HG02623 (cell line): Measurements from ENCODE around the gene TRIM22.
"Not testable (repeated sequence)": the region's sequence is repeated elsewhere in the genome, so short reads cannot be mapped to it uniquely, and the experiment has no call there.

Experiments
- ATAC-seq: cut with Tn5 transposase; IDR thresholded peaks from one replicate; pipeline ENCODE4 v1.9.1; 2021; ENCODE audit warnings: moderate library complexity; ENCODE audit not compliant: unreplicated experiment

The TRIM22 gene, protein sequence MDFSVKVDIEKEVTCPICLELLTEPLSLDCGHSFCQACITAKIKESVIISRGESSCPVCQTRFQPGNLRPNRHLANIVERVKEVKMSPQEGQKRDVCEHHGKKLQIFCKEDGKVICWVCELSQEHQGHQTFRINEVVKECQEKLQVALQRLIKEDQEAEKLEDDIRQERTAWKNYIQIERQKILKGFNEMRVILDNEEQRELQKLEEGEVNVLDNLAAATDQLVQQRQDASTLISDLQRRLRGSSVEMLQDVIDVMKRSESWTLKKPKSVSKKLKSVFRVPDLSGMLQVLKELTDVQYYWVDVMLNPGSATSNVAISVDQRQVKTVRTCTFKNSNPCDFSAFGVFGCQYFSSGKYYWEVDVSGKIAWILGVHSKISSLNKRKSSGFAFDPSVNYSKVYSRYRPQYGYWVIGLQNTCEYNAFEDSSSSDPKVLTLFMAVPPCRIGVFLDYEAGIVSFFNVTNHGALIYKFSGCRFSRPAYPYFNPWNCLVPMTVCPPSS

DNA sequence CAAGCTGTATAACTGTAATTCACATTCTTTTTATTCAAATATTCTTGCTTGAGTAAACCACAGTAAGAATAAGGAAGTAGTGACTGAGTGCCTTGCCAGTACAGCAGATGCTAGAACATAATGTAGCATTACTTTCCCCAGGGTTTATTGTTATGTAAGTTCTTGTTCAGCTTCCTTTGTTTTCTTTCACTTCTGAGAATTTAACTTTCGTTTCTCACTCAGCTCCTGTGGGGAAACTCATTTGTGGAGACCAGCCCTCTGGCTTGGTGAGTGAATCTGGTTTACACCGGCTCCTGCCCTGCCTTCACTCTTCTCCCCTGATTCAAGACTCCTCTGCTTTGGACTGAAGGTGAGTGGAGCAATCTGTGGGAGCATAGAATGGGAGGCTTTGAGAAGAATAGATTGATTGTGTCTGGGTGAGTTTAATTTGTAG is at the start of gene TRIM22:
Gene TRIM22, plus strand, starts transcription at position 240 of the 433 bp plus-strand sequence. CDS start 6,443 bp downstream, outside the sequence.
- ATAC-seq = peak; percentile 73

DNA sequence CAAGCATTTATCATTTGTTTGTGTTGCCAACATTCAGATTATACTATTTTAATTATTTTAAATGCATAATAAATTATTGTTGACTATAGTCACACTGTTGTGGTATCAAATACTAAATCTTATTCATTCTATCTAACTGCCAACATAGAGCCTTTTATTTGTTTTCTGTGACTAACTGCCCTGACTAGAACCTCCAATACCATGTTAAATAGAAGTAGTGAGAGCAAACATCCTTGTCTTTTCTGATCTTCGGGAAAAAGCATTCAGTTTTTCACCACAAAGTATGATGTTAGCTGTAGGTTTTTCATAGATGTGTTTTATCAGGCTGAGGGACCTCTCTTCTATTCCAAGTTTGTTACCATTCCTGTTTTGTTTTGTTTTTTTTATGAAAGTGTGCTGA is 49.6 kb upstream of the TRIM22 start:
- ATAC-seq = no peak

DNA sequence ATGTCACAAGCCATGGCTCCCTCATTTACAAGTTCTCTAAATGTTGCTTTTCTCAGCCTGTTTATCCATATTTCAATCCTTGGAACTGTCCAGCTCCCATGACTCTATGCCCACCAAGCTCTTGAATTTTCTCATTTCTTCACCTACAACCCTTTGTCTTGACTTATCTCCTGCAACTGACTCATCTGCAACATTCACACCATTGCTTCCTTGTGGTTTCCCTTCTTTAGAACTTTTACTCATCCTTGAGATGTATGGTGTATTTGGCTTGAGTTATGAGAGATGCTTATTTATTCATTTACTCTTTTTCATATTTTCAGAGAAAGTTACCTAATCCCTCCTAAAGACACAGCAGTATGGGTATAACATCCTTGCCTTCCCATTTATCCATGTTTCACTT is 46.0 kb upstream of the TRIM22 start:
- no peak for ATAC-seq

DNA sequence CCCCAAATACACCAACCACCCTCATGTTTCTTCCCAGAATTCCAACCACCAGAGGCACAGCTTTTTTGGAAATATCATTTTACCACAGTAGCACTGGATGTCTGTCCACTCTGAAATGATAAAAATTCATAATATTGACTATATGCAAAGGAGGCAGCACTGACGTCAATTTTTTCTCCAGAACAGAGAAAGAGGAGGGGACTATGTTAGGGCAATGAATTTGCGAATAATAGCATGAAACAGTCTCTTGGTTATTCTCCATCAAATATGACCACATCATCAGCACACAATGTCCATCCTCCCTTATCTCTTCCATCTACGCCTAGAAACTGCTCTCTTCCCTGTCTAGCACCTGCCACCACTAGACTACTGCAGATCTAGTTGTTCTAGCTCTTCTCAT is 43.5 kb upstream of the TRIM22 start:
- no peak for ATAC-seq

DNA sequence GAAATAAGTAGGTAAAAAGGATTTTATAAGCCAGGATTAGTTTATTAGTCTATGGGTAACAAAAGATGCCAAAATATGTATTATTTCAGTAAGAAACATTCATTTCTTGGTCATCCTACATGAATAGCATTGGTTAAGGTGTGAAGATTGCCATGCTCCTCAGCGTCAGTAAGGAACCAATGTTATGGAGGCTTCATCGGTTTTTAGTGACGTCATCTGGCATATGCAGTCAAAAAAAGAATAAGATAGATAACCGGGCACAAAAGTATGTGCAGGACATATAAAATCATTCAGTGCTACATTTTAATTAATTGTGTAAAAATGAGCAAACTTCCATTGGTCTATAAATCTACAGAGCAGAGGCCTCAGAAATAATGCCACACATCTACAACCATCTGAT is 34.1 kb upstream of the TRIM22 start:
- ATAC-seq = no peak

DNA sequence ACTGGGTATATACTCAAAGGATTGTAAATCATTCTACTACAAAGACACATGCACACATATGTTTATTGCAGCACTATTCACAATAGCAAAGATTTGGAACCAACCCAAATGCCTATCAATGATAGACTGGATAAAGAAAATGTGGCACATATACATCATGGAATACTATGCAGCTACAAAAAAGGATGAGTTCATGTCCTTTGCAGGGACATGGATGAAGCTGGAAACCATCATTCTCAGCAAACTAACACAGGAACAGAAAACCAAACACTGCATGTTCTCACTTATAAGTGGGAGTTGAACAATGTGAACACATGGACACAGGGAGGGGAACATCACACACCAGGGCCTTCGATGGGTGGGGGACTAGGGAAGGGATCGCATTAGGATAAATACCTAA is 32.6 kb upstream of the TRIM22 start:
- not testable (repeated sequence) for ATAC-seq

DNA sequence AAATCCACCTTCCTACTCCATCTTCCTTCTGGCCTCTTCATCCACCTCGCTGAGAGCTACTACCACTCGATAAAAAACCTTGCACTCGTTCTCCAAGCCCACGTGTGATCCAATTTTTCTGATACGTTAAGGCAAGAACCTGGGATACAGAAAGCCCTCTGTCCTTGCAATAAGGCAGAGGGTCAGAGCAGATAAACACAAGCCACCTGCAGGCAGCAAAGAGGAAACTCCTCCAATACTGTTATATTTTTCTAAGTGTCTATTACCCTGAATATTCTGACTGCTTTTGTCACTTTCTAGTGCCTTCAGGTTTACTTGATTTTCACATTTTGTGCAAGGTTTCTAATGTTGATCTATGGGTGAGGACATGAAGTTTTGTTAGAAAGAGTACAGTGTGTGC is 31.3 kb upstream of the TRIM22 start:
- ATAC-seq = no peak

DNA sequence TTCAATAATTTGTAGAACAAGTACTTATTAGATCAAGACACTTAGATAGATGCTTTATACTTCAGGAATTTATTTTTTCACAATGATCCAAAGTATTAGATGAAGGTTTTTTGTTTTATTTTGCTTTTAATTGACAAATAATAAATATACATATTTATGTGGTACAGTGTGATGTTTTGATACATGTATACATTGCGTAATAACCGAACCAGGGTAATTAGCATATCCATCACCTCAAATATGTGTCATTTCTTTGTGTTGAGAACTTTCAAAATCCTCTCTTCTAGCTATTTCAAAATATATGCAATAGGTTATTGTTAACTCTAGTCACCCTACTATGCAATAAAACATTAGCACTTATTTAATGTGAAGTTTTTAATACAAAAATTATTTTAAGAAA is 26.1 kb upstream of the TRIM22 start:
- ATAC-seq = no peak

DNA sequence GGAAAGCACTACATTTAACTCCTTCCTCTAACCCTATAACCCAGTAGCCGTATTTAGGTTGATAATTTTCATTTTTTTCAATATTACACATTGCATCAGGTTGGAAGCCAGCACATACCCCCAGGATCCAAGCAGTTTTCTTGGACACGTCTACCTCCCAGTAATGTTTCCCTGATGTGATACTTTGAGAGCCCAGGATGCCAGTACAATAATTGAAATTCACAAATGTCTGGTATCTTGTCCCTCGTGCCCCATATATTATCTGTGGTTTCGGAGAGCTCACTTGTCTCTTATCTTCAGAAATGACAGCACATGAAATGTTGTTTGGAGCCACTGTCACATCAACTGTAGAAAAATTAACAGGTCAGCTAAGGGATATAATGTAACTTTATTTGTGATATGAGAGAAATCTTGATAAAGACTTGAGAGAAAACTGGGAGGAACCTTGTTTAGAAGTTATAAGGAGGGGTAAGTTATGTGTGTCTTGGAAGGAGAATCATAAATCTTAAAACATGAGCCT is 24.5 kb upstream of the TRIM22 start:
- ATAC-seq = no peak

DNA sequence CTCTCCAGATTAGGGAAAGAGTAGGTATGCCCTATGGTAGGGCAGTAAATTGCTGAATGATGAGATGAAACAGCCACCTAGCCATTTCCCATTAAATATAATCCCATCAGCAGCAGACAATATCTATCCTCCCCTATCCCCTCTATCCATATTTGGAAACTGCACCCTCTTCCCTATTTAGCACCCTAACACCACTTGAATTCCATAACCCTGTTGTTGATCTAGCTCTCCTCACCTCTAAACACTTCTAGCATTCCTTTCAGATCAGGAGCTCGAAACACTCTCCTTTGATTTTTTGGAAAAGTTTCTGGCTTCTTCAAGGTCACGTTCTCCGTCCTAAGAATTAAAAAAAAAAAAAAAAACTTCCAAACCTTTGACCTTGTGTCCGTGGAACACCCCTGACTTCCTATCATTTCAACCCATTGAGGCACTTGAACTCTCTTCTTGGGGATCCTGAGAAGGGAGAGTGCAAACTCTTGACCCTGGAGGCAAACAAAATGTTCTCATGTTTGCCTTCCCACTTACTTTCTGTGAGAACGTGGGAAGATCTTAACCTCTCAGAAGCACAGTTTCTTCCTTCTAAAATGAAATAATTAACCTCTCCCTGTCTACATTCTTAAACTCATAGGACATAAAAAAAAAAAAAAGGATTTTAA is 23.7 kb upstream of the TRIM22 start:
- no peak for ATAC-seq

DNA sequence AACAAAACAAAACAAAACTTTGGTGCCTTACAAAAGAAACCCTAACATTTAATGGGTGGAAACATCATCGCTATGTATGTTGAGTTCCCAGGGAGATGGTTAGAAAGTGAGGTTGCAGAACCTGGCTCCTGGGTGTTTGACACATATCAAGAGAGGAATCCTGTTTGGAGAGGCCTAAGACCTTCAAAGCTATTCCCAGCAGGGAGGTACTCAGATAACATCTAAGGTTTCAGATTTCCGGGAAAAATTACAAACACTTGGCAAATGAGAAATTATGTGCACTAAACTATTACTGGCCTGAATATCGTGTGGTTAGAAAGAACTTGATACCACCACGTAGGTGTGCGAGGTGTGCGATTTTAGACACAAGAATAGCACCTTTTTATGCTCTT is 23.2 kb upstream of the TRIM22 start:
- ATAC-seq = no peak

DNA sequence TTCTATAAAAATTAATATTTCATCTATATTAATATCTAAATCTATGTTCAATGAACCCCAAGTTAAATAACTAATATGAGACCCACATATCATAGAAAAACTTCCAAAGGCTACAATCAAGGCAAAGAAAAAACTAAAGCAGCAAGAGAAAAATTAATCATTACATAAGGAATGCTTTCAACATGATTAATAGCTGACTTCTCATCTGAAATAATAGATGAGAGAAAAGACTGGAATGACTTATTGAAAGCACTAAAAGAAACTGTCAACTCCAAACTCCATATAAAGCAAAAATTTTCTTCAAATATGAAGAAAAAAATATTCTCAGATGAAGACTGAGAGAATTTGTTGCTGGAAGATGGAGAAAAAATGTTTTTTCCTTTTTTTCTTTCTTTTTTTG is 17.8 kb upstream of the TRIM22 start:
- ATAC-seq = no peak

DNA sequence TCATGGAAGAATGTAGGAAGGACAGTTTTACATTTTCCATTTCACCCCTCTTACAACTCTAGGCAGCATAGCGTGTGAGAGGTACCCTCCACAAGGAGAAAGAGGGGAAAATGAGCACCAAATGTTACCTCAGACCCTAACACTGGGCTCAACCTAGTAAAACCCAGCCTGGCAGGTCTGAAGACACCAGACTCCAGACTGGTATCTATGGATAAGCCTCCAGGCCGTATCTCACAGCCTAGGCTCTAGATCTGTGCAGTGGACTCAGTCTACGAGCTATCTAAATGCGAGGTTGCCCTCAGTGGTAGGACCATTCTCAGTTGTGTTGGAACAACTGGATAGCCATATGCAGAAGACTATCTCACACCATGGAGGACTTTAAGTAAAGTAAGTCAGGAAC is 15.2 kb upstream of the TRIM22 start:
- ATAC-seq = no peak

DNA sequence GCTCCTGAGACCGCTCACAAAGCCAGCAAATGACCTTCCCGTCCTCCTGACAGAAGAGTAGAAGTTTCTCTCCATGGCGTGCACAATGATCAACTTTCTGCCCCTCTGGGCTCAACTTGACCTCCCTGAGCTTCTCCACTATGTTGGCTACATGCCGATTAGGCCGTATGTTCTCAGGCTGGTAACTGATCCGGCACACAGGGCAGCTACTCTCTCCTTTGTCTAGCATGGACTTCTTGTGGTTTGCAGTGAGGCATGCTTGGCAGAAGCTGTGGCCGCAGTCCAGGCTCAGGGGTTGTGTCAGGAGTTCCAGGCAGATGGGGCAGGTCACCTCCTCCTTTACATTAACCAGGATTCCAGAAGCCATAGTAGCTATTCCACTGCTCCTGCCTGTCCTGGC is 9.8 kb upstream of the TRIM22 start:
- no peak for ATAC-seq

DNA sequence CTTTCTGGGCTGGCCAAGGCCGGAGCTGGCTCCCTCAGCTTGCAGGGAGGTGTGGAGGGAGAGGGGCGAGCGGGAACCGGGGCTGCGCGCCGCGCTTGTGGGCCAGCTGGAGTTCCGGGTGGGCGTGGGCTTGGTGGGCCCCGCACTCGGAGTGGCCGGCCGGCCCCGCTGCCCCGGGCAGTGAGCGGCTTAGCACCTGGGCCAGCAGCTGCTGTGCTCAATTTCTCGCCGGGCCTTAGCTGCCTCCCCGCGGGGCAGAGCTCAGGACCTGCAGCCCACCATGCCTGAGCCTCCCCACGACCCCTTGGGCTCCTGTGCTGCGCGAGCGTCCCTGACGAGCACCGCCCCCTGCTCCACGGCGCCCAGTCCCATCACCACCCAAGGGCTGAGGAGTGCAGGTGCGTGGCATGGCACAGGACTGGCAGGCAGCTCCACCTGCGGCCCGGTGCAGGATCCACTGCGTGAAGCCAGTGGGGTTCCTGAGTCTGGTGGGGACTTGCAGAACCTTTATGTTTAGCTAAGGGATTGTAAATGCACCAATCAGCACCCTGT is 6.6 kb upstream of the TRIM22 start:
- ATAC-seq = not testable (repeated sequence)

DNA sequence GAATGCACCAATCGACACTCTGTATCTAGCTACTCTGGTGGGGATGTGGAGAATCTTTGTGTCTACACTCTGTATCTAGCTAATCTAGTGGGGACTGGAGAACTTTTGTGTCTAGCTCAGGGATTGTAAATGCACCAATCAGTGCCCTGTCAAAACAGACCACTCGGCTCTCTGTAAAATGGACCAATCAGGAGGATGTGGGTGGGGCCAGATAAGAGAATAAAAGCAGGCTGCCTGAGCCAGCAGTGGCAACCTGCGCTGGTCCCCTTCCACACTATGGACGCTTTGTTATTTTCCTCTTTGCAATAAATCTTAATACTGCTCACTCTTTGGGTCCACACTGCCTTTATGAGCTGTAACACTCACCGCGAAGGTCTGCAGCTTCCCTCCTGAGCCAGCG is 6.0 kb upstream of the TRIM22 start:
- ATAC-seq = not testable (repeated sequence)

DNA sequence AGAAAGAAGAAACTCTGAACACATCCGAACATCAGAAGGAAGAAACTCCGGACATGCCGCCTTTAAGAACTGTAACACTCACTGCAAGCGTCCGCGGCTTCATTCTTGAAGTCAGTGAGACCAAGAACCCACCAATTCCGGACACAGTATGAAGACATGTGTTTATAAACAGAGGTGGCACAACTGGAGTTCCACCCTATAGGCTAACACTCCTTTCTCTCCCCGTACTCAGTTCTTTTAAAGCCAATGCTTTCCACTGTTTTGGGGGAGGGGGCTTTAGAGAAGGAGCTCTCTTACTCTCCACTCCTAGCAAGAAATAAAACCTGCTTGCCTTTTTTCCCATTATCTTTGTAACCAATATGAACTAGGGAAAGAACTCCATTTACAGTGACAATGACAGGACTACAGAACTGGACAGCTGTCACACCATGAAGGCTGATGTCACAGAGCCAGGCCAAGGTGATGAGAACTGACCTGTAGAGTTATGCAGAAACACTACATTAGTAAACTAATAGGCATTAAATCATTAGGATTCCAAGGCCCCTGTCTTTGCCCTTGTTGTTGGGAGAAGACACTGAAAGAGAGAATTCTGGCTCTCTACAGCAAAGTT is 5.4 kb upstream of the TRIM22 start:
- ATAC-seq = peak; percentile 14

DNA sequence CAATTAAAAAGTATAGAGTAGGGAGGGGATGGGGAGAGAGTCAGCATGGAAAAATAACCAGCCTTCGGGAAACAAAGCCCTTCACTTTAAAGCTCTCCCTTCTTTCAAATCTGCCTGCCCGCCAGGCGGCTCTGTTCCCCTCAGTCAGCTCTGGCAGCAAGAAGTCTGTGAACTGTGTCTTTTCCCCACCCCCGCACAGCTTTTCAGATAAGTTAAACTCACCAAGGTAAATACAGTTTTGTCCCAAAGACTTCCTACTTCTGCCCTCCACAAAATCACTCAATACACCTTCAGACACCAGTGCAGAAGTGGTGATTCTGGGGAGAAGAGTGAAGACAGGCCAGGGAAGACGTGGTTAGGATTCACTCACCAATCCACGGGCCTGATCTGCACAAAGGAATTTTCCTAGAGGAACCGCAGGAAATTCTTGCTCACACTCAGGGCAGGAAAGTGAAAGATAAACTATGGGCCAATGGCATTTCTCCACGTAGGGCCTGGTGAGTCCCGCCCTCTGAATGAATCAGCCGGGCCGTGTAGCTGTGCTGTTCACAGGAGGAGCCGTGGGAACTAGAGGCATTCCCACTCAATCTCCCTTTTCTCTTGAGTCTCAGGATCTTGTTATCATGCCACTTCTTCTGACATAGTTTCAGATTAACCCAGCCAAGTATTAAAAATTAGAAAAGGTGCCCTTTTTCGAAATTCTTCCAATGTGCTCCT is 4.8 kb upstream of the TRIM22 start, which contains the start of gene TRIM5:
Gene TRIM5, minus strand, starts transcription at position 429 of the 717 bp plus-strand sequence. CDS start 4,897 bp downstream, outside the sequence.
- ATAC-seq = peak; percentile 69

DNA sequence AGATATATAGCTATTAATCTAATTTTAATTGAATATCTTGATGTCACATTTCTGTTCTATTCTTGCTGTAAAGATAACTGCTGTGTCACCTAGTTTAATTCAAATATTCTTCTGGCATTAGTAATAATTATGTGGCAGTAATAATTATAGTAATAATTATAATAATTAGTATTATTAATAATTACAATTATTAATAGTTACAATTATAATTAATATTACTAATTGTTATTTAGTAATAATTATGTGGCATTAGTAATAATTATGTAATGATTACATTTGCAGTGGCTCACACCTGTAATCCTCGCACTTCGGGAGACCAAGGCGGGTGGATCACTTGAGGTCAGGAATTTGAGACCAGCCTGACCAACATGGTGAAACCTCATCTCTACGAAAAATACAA is 3.2 kb upstream of the TRIM22 start:
- ATAC-seq = no peak

DNA sequence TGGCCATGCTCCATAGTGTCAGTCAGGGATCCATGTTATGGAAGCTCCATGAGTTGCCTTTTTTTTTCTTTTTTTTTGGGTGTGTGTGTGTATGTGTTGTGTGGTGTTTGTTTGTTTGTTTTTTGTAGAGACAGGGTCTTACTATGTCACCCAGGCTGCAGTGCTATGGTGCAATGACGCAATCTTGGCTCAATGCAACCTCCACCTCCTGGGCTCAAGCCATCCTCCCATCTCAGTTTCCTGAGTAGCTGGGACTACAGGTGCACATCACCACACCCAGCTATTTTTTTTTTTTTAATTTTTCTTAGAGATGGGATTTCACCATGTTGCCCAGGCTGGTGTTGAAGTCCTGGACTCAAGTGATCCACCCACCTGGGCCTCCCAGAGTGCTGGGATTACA is 1.1 kb upstream of the TRIM22 start:
- ATAC-seq = no peak

DNA sequence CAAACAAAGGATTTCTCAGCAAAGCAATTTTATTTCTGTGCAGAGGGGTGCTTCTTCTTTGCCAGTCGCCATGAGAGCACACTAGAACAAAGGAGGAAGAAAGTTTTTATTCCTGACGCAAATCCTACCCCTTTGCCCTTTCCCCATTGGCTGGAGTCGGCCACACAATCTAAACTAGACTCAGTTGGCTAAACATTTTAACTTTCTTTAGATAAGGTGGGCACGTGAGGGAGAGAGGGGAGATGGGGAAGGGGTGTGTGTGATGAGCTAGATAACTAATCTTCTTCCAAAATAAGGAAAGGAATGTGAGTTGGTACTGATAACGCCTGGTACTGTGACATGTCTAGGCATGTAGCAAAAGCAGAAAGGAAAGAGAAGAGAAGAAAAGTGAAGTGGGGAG is 626 bp downstream of the TRIM22 start:
- no peak for ATAC-seq
